Activated T-cell treated with anti-CD3 and anti-CD28 coated beads, Interleukin-2, amount 50 U/mL, for 48 hours (primary cell): ENCODE data around the gene EFCAB8.

Source experiments
- DNase-seq, 2 experiments: peaks; one replicate each; pipeline ENCODE4 v3.0.0-alpha.2; 2020

EFCAB8 gene

GRCh38 chr20:32959351-32960221, 100.9 kb downstream of the EFCAB8 start:
- no peak for DNase-seq

GRCh38 chr20:32960222-32960518, 101.4 kb downstream of the EFCAB8 start:
- DNase-seq: no peak

- no peak for DNase-seq
Observed at GRCh38 chr20:32960849-32961731, 102.4 kb downstream of the EFCAB8 start.

- DNase-seq: no peak
Observed at GRCh38 chr20:32962053-32962452, 103.3 kb downstream of the EFCAB8 start.

GRCh38 chr20:32962646-32963045, 103.9 kb downstream of the EFCAB8 start:
- peak in 1 of 2 experiments; percentile 9 for DNase-seq

GRCh38 chr20:32963176-32963575, 104.5 kb downstream of the EFCAB8 start:
- peak in 1 of 2 experiments; percentile 10 for DNase-seq

GRCh38 chr20:32964575-32964974, 105.9 kb downstream of the EFCAB8 start:
- DNase-seq: peak in 1 of 2 experiments; percentile 10

GRCh38 chr20:32965115-32965514, 106.4 kb downstream of the EFCAB8 start:
- no peak for DNase-seq

GRCh38 chr20:32965581-32966373, 107.1 kb downstream of the EFCAB8 start:
- peak; percentile 43 to 49 for DNase-seq

- peak in 1 of 2 experiments; percentile 18 for DNase-seq
Observed at GRCh38 chr20:32966382-32966781, 107.7 kb downstream of the EFCAB8 start.

- DNase-seq: peak; percentile 58 to 70
Observed at GRCh38 chr20:32966881-32967781, 108.4 kb downstream of the EFCAB8 start.

- peak; percentile 71 to 73 for DNase-seq
Observed at GRCh38 chr20:32967961-32968457, 109.3 kb downstream of the EFCAB8 start.

- DNase-seq: peak; percentile 69 to 73
Observed at GRCh38 chr20:32968478-32969241, 109.9 kb downstream of the EFCAB8 start.

GRCh38 chr20:32969356-32970114, 110.8 kb downstream of the EFCAB8 start:
- peak; percentile 31 to 46 for DNase-seq

- peak; percentile 24 to 28 for DNase-seq
Observed at GRCh38 chr20:32970115-32970972, 111.6 kb downstream of the EFCAB8 start.

GRCh38 chr20:32970973-32971300, 112.2 kb downstream of the EFCAB8 start:
- DNase-seq: peak; percentile 57 to 61

GRCh38 chr20:32971703-32972161, 113.0 kb downstream of the EFCAB8 start:
- DNase-seq: peak; percentile 70

- DNase-seq: peak; percentile 80 to 83
Observed at GRCh38 chr20:32972181-32973076, 113.7 kb downstream of the EFCAB8 start.
